ENCODE data around the gene MLX. TPM values are rescaled to one million over a fixed set of nuclear protein-coding genes. Genes with fewer than 3 reads are reported as not detected.
A peak's percentile ranks its signal among the peaks of the same experiment; 100 is the strongest.

Gene MLX
- total RNA-seq, 2 experiments from 2014 or later: 42.7 to 45.9 TPM

DNA sequence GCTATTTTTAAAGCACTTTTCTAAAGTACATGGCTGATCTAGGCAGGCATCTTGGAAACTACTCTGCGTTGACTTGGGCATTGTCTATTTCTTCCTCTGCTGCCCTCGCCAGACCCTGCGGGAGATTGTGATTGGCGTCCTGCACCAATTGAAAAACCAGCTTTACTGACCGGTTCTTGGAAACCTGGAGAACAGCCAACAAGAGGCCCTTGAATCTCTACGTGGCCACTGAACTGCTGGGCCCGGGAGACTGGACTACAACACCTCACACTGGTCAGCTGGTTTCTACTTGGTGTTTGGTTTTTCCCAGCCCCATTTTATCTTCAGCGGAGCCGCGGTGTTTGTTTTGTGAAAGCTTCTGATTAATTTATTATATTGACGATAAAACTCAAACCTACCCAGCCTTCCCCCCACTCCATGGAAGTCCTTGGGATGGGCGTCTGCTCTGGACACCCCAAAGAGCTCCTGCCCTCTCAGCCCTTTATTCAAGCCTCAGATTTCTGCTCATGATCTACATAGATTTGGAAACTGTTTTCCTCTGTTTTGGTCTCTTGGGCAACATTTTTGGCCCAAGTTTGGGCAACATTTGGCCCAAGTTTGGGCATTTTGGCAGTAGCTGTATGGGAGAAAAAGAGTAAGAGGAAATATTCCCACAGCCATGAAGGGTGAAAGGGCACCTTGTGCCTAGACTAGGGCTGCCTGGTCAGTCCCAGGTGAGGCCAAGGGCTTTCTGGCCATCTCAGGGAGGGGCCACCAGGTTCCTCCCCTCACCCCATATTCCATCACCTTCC, 4.7 kb downstream of the MLX start:
- ATAC-seq (no peak), DNase-seq (no peak)
- POLR2A ChIA-PET: interaction anchor here (0.6 to 1.3 kb wide), 2 partner anchors 14 to 39 kb away, joined by 4 to 5 read pairs; no protein-coding TSS in a partner anchor
- TF ChIP-seq, protein P1, sequence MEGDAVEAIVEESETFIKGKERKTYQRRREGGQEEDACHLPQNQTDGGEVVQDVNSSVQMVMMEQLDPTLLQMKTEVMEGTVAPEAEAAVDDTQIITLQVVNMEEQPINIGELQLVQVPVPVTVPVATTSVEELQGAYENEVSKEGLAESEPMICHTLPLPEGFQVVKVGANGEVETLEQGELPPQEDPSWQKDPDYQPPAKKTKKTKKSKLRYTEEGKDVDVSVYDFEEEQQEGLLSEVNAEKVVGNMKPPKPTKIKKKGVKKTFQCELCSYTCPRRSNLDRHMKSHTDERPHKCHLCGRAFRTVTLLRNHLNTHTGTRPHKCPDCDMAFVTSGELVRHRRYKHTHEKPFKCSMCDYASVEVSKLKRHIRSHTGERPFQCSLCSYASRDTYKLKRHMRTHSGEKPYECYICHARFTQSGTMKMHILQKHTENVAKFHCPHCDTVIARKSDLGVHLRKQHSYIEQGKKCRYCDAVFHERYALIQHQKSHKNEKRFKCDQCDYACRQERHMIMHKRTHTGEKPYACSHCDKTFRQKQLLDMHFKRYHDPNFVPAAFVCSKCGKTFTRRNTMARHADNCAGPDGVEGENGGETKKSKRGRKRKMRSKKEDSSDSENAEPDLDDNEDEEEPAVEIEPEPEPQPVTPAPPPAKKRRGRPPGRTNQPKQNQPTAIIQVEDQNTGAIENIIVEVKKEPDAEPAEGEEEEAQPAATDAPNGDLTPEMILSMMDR (IDR thresholded peaks at IDR 0.05): no peak
- H3K36me3 Mint-ChIP-seq (ENCODE audit: low read depth): peaks cover 70% of the 10 kb centered on the region
- intact Hi-C loops (cut with micrococcal nuclease): no loop called here
- H3K27ac Mint-ChIP-seq: no peak overlapping the region
- no peaks in the 10 kb centered on the region for H3K9me3 Mint-ChIP-seq
- H3K4me1 Mint-ChIP-seq (ENCODE audit: low read depth): peaks cover 49% of the 10 kb centered on the region
- CTCF ChIA-PET: no interaction called here
- no peaks in the 10 kb centered on the region for H3K27me3 Mint-ChIP-seq
- no peak overlapping the region for H3K4me3 Mint-ChIP-seq

DNA sequence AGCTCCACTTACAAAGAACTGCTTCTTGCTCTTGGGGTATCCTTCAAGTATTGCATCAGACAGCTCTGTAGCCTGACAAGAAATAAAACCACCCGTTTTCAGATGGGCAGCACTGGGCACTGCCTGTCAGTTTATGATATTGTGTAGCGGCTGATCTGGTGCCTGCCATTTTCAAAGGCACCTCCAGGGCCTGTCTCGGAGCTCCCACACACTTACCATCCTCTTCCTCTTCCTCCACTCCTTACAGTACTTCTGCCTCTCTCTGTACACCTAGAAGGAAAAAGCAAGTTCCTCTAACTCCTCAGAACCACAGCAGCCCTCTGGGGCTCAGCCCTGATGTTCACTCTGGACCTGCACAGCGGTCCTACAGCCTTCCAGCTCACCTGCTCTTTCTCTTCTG, 6.2 kb downstream of the MLX start:
- intact Hi-C loops (cut with micrococcal nuclease): no loop called here
- Mint-ChIP-seq H3K4me3 (no peak overlapping the region), H3K36me3 (ENCODE audit: low read depth) (peaks cover 69% of the 10 kb centered on the region), H3K27ac (peak overlapping the region; percentile 76), H3K9me3 (no peaks in the 10 kb centered on the region), H3K27me3 (no peaks in the 10 kb centered on the region), H3K4me1 (ENCODE audit: low read depth) (peaks cover 45% of the 10 kb centered on the region)
- POLR2A ChIA-PET: interaction anchor here (0.9 to 1.0 kb wide), 2 partner anchors 110 to 124 kb away, joined by 3 read pairs; no protein-coding TSS in a partner anchor
- CTCF ChIA-PET: interaction anchor here (2.1 kb wide), 1 partner anchor 24 kb away, joined by 7 read pairs; no protein-coding TSS in a partner anchor
- TF ChIP-seq, protein P1 (IDR thresholded peaks at IDR 0.05): no peak
- DNase-seq: no peak
- no peak for ATAC-seq

DNA sequence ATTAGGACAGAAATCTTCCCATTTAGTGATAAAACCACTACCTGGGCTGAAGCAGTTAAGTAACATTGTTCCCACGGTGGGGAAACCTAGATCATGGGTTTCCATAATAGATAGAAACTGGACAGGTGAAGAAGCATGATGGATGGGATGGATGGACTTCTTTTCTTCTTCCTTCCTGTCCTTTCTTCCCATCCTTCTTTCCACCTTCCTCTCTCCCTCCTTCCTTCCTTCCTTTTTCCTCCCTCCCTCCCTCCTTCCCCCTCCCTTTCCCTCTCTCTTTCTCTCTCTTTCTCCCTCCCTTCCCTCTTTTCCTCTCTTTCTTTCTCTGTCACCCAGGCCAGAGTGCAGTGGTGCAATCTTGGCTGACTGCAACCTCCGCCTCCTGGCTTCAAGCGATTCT, 7.6 kb downstream of the MLX start:
- ATAC-seq (no peak), DNase-seq (no peak)
- H3K4me3 Mint-ChIP-seq: no peak overlapping the region
- TF ChIP-seq, protein P1 (IDR thresholded peaks at IDR 0.05): no peak
- peaks cover 66% of the 10 kb centered on the region for H3K36me3 Mint-ChIP-seq (ENCODE audit: low read depth)
- no peaks in the 10 kb centered on the region for H3K27me3 Mint-ChIP-seq
- intact Hi-C loops (cut with micrococcal nuclease): no loop called here
- CTCF ChIA-PET: interaction anchor here (1.5 to 5.0 kb wide), 3 partner anchors 9 to 189 kb away, joined by 4 to 70 read pairs (median 7); partner anchors contain the start of genes COASY and MLX
- POLR2A ChIA-PET: no interaction called here
- H3K9me3 Mint-ChIP-seq: no peaks in the 10 kb centered on the region
- H3K4me1 Mint-ChIP-seq (ENCODE audit: low read depth): peaks cover 42% of the 10 kb centered on the region
- H3K27ac Mint-ChIP-seq: peak overlapping the region; percentile 37

DNA sequence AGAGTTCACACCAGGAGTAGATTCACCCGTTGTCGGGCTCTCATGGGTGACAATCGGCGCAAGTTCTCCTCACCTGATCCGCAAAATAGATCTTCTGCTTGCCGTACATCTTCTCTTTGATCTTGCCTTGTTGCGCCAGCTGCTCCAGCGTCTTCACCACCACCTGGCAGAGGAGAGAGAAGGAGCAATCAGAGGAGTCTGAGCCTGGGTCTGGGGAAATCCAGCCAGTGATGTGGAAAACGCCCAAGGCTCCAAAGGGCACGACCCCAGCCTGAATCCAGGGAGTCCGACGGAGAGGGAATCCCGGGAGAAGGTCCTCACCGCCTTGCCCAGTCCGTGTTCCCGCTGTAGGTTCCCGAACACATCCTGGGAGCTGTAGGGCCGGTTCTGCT, 10.2 kb downstream of the MLX start:
- peak; percentile 3 for ATAC-seq
- POLR2A ChIA-PET: interaction anchor here (0.6 to 3.8 kb wide), 16 partner anchors 10 to 1493 kb away, joined by 3 to 61 read pairs (median 4); partner anchors contain the start of genes MLX, NAGLU, RETREG3 and STAT3
- peak overlapping the region; percentile 97 for H3K27ac Mint-ChIP-seq
- CTCF ChIA-PET: interaction anchor here (0.9 to 5.0 kb wide), 20 partner anchors 11 to 559 kb away, joined by 3 to 70 read pairs (median 12); partner anchors contain the start of genes CNTNAP1, COASY, DNAJC7 and MLX
- H3K9me3 Mint-ChIP-seq: no peaks in the 10 kb centered on the region
- no peaks in the 10 kb centered on the region for H3K27me3 Mint-ChIP-seq
- H3K4me1 Mint-ChIP-seq (ENCODE audit: low read depth): peaks cover 36% of the 10 kb centered on the region
- TF ChIP-seq, protein P1 (IDR thresholded peaks at IDR 0.05): no peak
- peak overlapping the region; percentile 88 for H3K4me3 Mint-ChIP-seq
- peaks cover 50% of the 10 kb centered on the region for H3K36me3 Mint-ChIP-seq (ENCODE audit: low read depth)
- intact Hi-C loops (cut with micrococcal nuclease): loop anchor here (5.0 kb wide), 1 partner anchor 100 kb away; the partner anchor contains the start of gene PLEKHH3
- DNase-seq: no peak
